Kidney epithelial cell (primary cell): ENCODE data around the gene RNF214. TPM values are rescaled to one million over a fixed set of nuclear protein-coding genes. Genes with fewer than 3 reads are reported as not detected.

Source experiments
- DNase-seq: peaks from one replicate; pipeline ENCODE4 v3.0.0-alpha.2; 2010; ENCODE audit warnings: low read depth
- H3K27me3 ChIP-seq: 2 replicates; pipeline ENCODE4 v1.6.0; 2011; ENCODE audit warnings: low read length; ENCODE audit not compliant: control insufficient read depth, insufficient read depth
- H3K36me3 ChIP-seq: 2 replicates; pipeline ENCODE4 v1.5.1; 2011; ENCODE audit warnings: low read length; ENCODE audit not compliant: control insufficient read depth, insufficient read depth
- H3K4me3 ChIP-seq: 2 replicates; pipeline ENCODE4 v1.5.1; 2011; ENCODE audit warnings: low read depth, mild to moderate bottlenecking, control low read depth, low read length
- CTCF ChIP-seq: IDR thresholded peaks from 2 replicates; pipeline ENCODE4 v1.5.1; 2011; ENCODE audit warnings: mild to moderate bottlenecking, moderate library complexity, low read length, control low read depth, inconsistent platforms; ENCODE audit not compliant: insufficient read depth, poor library complexity, severe bottlenecking
- total RNA-seq: library from RNA; depleted of rRNA; stranded (reverse); fragments of >200 nt; gene quantifications from 2 replicates; pipeline ENCODE4 v1.2.3, GENCODE V29; 2015

The RNF214 gene
- total RNA-seq, 1 donor from 2014 or later = 11.7 TPM

GRCh38 chr11:117305145-117305544, 72.7 kb downstream of the RNF214 start:
- DNase-seq = no peak
- no peaks in the 10 kb centered on the region for H3K27me3 ChIP-seq
- TF ChIP-seq CTCF = no peak

GRCh38 chr11:117309310-117309709, 76.8 kb downstream of the RNF214 start:
- H3K36me3 ChIP-seq = no peaks in the 10 kb centered on the region
- no peaks in the 10 kb centered on the region for H3K27me3 ChIP-seq
- no peak for TF ChIP-seq CTCF
- no peak for DNase-seq
- H3K4me3 ChIP-seq = no peak overlapping the region

More at GRCh38 chr11:117305145-117305544, 72.7 kb downstream of the RNF214 start:
- no peak overlapping the region for H3K4me3 ChIP-seq
- H3K36me3 ChIP-seq = no peaks in the 10 kb centered on the region

- Histone ChIP-seq H3K27me3 (no peaks in the 10 kb centered on the region), H3K36me3 (no peaks in the 10 kb centered on the region), H3K4me3 (no peak overlapping the region)
- no peak for DNase-seq
- TF ChIP-seq CTCF = no peak
Observed at GRCh38 chr11:117313091-117313490, 80.6 kb downstream of the RNF214 start.

- Histone ChIP-seq H3K36me3 (no peaks in the 10 kb centered on the region), H3K27me3 (no peaks in the 10 kb centered on the region), H3K4me3 (peak overlapping the region; percentile 11)
- no peak for TF ChIP-seq CTCF
- DNase-seq = no peak
Observed at GRCh38 chr11:117313828-117314768, 81.6 kb downstream of the RNF214 start.

- DNase-seq = no peak
Observed at GRCh38 chr11:117314840-117315239, 82.4 kb downstream of the RNF214 start.

More at GRCh38 chr11:117314840-117315239, 82.4 kb downstream of the RNF214 start:
- no peaks in the 10 kb centered on the region for H3K27me3 ChIP-seq
- peak overlapping the region; percentile 82 for H3K4me3 ChIP-seq
- TF ChIP-seq CTCF = no peak
- no peaks in the 10 kb centered on the region for H3K36me3 ChIP-seq
